Measurements from ENCODE around the gene MRPS9. TPM values are rescaled to one million over a fixed set of nuclear protein-coding genes. Genes with fewer than 3 reads are reported as not detected.

MRPS9 gene
- total and polyA plus RNA-seq, 2 of the 13 experiments (the other 11 are each of a cell fraction or from before 2014, with no cell fraction given) = 31.2 to 91.8 TPM

GRCh38 chr2:105076121-105076520 lies 38.3 kb downstream of the MRPS9 start:
- in situ Hi-C loops (cut with HindIII; ENCODE audit: extremely low pct_ligation_motif_present, low pct_unique_long_range_greater_than_20kb) (no loop called here), intact Hi-C loops (cut with micrococcal nuclease; ENCODE audit: unreplicated experiment) (no loop called here)
- no peak for ATAC-seq
- Histone ChIP-seq H3K79me2 (ENCODE audit: insufficient read depth, low read length) (no peaks in the 10 kb centered on the region), H4K20me1 (ENCODE audit: insufficient read depth, low read length) (no peaks in the 10 kb centered on the region), H3K9ac (ENCODE audit: insufficient read depth, low read depth, low read length) (no peak overlapping the region), H2AFZ (ENCODE audit: low read length) (no peak overlapping the region), H3K27ac (ENCODE audit: extremely low read length, insufficient read depth, low read length) (no peak overlapping the region), H3K36me3 (replicated peaks in 1 of 2; ENCODE audit: control insufficient read depth in 1 of 2, insufficient read depth in 2 of 2, low read length in 2 of 2) (peaks cover under 1 to 8% of the 10 kb centered on the region in 2 experiments; a peak in 1 of 5 replicates), H3K4me3 (replicated peaks in 1 of 3; ENCODE audit: insufficient read depth in 1 of 3, low read depth in 2 of 3, low read length in 3 of 3) (no peak overlapping the region), H3K4me1 (ENCODE audit: insufficient read depth, low read length) (no peaks in the 10 kb centered on the region), H3K9me3 (ENCODE audit: low read length) (no peaks in the 10 kb centered on the region), H3K4me2 (ENCODE audit: low read depth, low read length) (no peak overlapping the region), H3K27me3 (ENCODE audit: control insufficient read depth in 1 of 2, insufficient read depth in 2 of 2, low read length in 2 of 2) (no peaks in the 10 kb centered on the region)
- DNase-seq (ENCODE audit: low spot score) = no peak
- no TSS peak for BruUV-seq (replicated peaks)
- ChIA-PET CTCF (ENCODE audit: low intra/inter-chr PET ratio, low total read pairs) (no interaction called here), POLR2A (no interaction called here)
- FAIRE-seq = no peak
- no peak for TF ChIP-seq ZNF382 (CRISPR knock-in tag; IDR thresholded peaks at IDR 0.05; ENCODE audit: borderline replicate concordance)
- no peak for TF ChIP-seq ZNF790 (CRISPR knock-in tag; IDR thresholded peaks at IDR 0.05; ENCODE audit: borderline replicate concordance)
- no peak for TF ChIP-seq ZNF30 (CRISPR knock-in tag; IDR thresholded peaks at IDR 0.05)
- no peak for TF ChIP-seq NCOA1 (CRISPR knock-in tag; IDR thresholded peaks at IDR 0.05)
- no peak for TF ChIP-seq ZNF720 (CRISPR knock-in tag; IDR thresholded peaks at IDR 0.05)
- TF ChIP-seq FOXA1 (IDR thresholded peaks at IDR 0.05) = no peak
- TF ChIP-seq FOXA1 (CRISPR knock-in tag; IDR thresholded peaks at IDR 0.05) = no peak
- no peak for TF ChIP-seq SALL2 (CRISPR knock-in tag; IDR thresholded peaks at IDR 0.05)
- no peak for TF ChIP-seq E2F5 (CRISPR knock-in tag; conservative IDR thresholded peaks at IDR 0.05)
- no peak for TF ChIP-seq ZBTB7B (CRISPR knock-in tag; IDR thresholded peaks at IDR 0.05)
- no peak for TF ChIP-seq SETDB1 (CRISPR knock-in tag; IDR thresholded peaks at IDR 0.05; ENCODE audit: borderline replicate concordance)
- WGBS (ENCODE audit: low lambda C conversion rate) = 94% methylated on average over 3 of the region's 3 CpGs

Measured in HepG2 (cell line).